Hematopoietic multipotent progenitor cell treated with erythropoietin and hydrocortisone succinate and interleukin-3 and kit ligand, for 17 days (in vitro differentiated cells): ENCODE data around the gene ZNF365.
"Not testable (repeated sequence)": the region's sequence is repeated elsewhere in the genome, so short reads cannot be mapped to it uniquely, and the experiment has no call there.

Experiments
- DNase-seq: peaks from one replicate; pipeline ENCODE4 v3.0.0-alpha.2; 2015; ENCODE audit warnings: low spot score

Gene ZNF365

GRCh38 chr10:62373995-62374861 lies at the start of gene ZNF365:
ZNF365 (plus strand) TSS chr10:62374369; CDS start chr10:62376194, 1,825 bp downstream.
- no peak for DNase-seq

- no peak for DNase-seq
These were observed 48.0 kb upstream of the ZNF365 start for GRCh38 chr10:62326176-62326575.

GRCh38 chr10:62327885-62328284 lies 46.3 kb upstream of the ZNF365 start:
- no peak for DNase-seq

GRCh38 chr10:62330213-62330612 lies 44.0 kb upstream of the ZNF365 start:
- no peak for DNase-seq

- no peak for DNase-seq
These were observed 41.8 kb upstream of the ZNF365 start for GRCh38 chr10:62332406-62332805.

- DNase-seq, result no peak
These were observed 40.9 kb upstream of the ZNF365 start for GRCh38 chr10:62333135-62333889.

- DNase-seq, result no peak
These were observed 40.0 kb upstream of the ZNF365 start for GRCh38 chr10:62333988-62334682.

- no peak for DNase-seq
These were observed 38.8 kb upstream of the ZNF365 start for GRCh38 chr10:62335326-62335725.

GRCh38 chr10:62336404-62336803 lies 37.8 kb upstream of the ZNF365 start:
- DNase-seq, result no peak

- DNase-seq, result no peak
These were observed 32.8 kb upstream of the ZNF365 start for GRCh38 chr10:62341419-62341818.

- no peak for DNase-seq
These were observed 31.2 kb upstream of the ZNF365 start for GRCh38 chr10:62343000-62343399.

- no peak for DNase-seq
These were observed 26.1 kb upstream of the ZNF365 start for GRCh38 chr10:62348029-62348428.

- no peak for DNase-seq
These were observed 21.7 kb upstream of the ZNF365 start for GRCh38 chr10:62352356-62352970.

- no peak for DNase-seq
These were observed 19.3 kb upstream of the ZNF365 start for GRCh38 chr10:62354916-62355315.

- no peak for DNase-seq
These were observed 17.7 kb upstream of the ZNF365 start for GRCh38 chr10:62356447-62356846.

GRCh38 chr10:62358151-62358550 lies 16.0 kb upstream of the ZNF365 start:
- DNase-seq, result not testable (repeated sequence)

- no peak for DNase-seq
These were observed 552 bp upstream of the ZNF365 start for GRCh38 chr10:62373639-62373994.

- DNase-seq, result no peak
These were observed 917 bp downstream of the ZNF365 start for GRCh38 chr10:62374862-62375710.

- DNase-seq, result no peak
These were observed 2.2 kb downstream of the ZNF365 start for GRCh38 chr10:62376071-62377025.

GRCh38 chr10:62377026-62377415 lies 2.9 kb downstream of the ZNF365 start:
- DNase-seq, result no peak
